Astrocyte (in vitro differentiated cells and primary cell): ENCODE measurements around the gene BARX1. TPM values are rescaled to one million over a fixed set of nuclear protein-coding genes. Genes with fewer than 3 reads are reported as not detected.

Experiments
- DNase-seq: peaks from one replicate; pipeline ENCODE4 v3.0.0-alpha.2; 2010; ENCODE audit warnings: low read depth
- FAIRE-seq: peaks from 2 replicates; lab custom pipeline; 2011; peaks lifted over from hg19 to GRCh38; lab: Jason Lieb, UNC
- H2AFZ ChIP-seq: 2 replicates; pipeline ENCODE4 v1.6.0; 2012; ENCODE audit warnings: low read depth, low read length, inconsistent platforms
- H3K27ac ChIP-seq: 2 replicates; pipeline ENCODE4 v1.5.1; 2011; ENCODE audit warnings: low read depth, low read length, inconsistent platforms
- H3K27me3 ChIP-seq: 2 replicates; pipeline ENCODE4 v1.6.0; 2011; ENCODE audit warnings: low read length, inconsistent platforms; ENCODE audit not compliant: insufficient read depth
- H3K36me3 ChIP-seq: 2 replicates; pipeline ENCODE4 v1.5.1; 2011; ENCODE audit warnings: low read length, inconsistent platforms; ENCODE audit not compliant: insufficient read depth
- H3K4me1 ChIP-seq: 2 replicates; pipeline ENCODE4 v1.5.1; 2011; ENCODE audit warnings: low read length, inconsistent platforms; ENCODE audit not compliant: insufficient read depth
- H3K4me2 ChIP-seq: 2 replicates; pipeline ENCODE4 v1.6.0; 2012; ENCODE audit warnings: low read length, inconsistent platforms
- H3K4me3 ChIP-seq: 2 replicates; pipeline ENCODE4 v1.5.1; 2011; ENCODE audit warnings: low read depth, mild to moderate bottlenecking, low read length, inconsistent platforms; ENCODE audit not compliant: insufficient read depth
- H3K79me2 ChIP-seq: 2 replicates; pipeline ENCODE4 v1.6.0; 2012; ENCODE audit warnings: mild to moderate bottlenecking, low read length, inconsistent platforms; ENCODE audit not compliant: insufficient read depth
- H3K9ac ChIP-seq: 2 replicates; pipeline ENCODE4 v1.6.0; 2012; ENCODE audit warnings: mild to moderate bottlenecking, low read length, inconsistent platforms
- H3K9me3 ChIP-seq: 2 replicates; pipeline ENCODE4 v1.5.1; 2012; ENCODE audit warnings: low read depth, mild to moderate bottlenecking, low read length, inconsistent platforms; ENCODE audit not compliant: insufficient read depth
- H4K20me1 ChIP-seq: 2 replicates; pipeline ENCODE4 v1.6.0; 2012; ENCODE audit warnings: low read length, inconsistent platforms; ENCODE audit not compliant: insufficient read depth
- H3K27ac Mint-ChIP-seq: one replicate; pipeline ENCODE4 v1.8.0; 2021; ENCODE audit warnings: mild to moderate bottlenecking, mixed read lengths; ENCODE audit not compliant: unreplicated experiment
- H3K27me3 Mint-ChIP-seq: one replicate; pipeline ENCODE4 v1.8.0; 2021; ENCODE audit warnings: low read depth, mixed read lengths; ENCODE audit not compliant: unreplicated experiment
- H3K36me3 Mint-ChIP-seq: one replicate; pipeline ENCODE4 v1.8.0; 2021; ENCODE audit warnings: low read depth, mixed read lengths; ENCODE audit not compliant: unreplicated experiment
- H3K4me1 Mint-ChIP-seq: one replicate; pipeline ENCODE4 v1.8.0; 2021; ENCODE audit warnings: low read depth, mixed read lengths; ENCODE audit not compliant: unreplicated experiment
- H3K4me3 Mint-ChIP-seq: one replicate; pipeline ENCODE4 v1.8.0; 2021; ENCODE audit warnings: mild to moderate bottlenecking, moderate library complexity, mixed read lengths; ENCODE audit not compliant: unreplicated experiment
- H3K9me3 Mint-ChIP-seq: one replicate; pipeline ENCODE4 v1.8.0; 2021; ENCODE audit warnings: mild to moderate bottlenecking, mixed read lengths; ENCODE audit not compliant: unreplicated experiment
- EZH2 ChIP-seq: IDR thresholded peaks from 2 replicates; pipeline ENCODE4 v1.6.1; 2012; ENCODE audit warnings: mild to moderate bottlenecking, low read length, inconsistent platforms; ENCODE audit not compliant: insufficient read depth
- total RNA-seq: library from RNA; stranded (reverse); gene quantifications from 2 replicates; pipeline ENCODE4 v1.2.1, GENCODE V29; 2021
- TF ChIP-seq, protein P1 (sequence below): IDR thresholded peaks from 2 replicates; pipeline ENCODE4 v1.5.1; 2011; ENCODE audit warnings: low read depth, mild to moderate bottlenecking, inconsistent platforms, low read length, moderate library complexity; ENCODE audit not compliant: insufficient read depth

Gene BARX1
- total RNA-seq, 1 donor from 2014 or later = 0.73 TPM

DNA sequence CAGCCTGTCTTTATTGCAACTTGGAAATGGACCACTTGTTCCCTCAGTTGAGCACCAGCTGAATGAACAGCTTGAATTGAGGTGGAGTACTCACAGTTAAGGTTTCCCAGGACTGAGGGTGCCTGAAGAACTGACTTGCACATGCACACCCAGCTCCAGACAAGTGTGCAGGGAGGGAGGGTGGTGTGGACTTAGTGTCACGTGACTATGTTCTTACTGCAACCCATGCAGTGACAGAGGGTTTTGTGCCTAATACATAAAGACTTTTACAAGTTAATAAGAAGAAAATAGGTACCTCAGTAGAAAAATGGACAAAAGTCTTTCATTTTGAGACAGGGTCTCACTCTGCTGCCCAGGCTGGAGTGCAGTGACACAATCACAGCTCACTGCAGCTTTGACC, 18.0 kb downstream of the BARX1 start:
- Histone ChIP-seq H3K9me3 (peaks cover 5% of the 10 kb centered on the region), H4K20me1 (no peaks in the 10 kb centered on the region), H3K36me3 (no peaks in the 10 kb centered on the region), H2AFZ (no peak overlapping the region), H3K4me2 (no peak overlapping the region), H3K27me3 (peaks cover 13% of the 10 kb centered on the region), H3K79me2 (no peaks in the 10 kb centered on the region), H3K27ac (no peak overlapping the region), H3K9ac (no peak overlapping the region), H3K4me3 (no peak overlapping the region), H3K4me1 (no peaks in the 10 kb centered on the region)
- FAIRE-seq (no peak), DNase-seq (no peak)
- TF ChIP-seq, protein P1, sequence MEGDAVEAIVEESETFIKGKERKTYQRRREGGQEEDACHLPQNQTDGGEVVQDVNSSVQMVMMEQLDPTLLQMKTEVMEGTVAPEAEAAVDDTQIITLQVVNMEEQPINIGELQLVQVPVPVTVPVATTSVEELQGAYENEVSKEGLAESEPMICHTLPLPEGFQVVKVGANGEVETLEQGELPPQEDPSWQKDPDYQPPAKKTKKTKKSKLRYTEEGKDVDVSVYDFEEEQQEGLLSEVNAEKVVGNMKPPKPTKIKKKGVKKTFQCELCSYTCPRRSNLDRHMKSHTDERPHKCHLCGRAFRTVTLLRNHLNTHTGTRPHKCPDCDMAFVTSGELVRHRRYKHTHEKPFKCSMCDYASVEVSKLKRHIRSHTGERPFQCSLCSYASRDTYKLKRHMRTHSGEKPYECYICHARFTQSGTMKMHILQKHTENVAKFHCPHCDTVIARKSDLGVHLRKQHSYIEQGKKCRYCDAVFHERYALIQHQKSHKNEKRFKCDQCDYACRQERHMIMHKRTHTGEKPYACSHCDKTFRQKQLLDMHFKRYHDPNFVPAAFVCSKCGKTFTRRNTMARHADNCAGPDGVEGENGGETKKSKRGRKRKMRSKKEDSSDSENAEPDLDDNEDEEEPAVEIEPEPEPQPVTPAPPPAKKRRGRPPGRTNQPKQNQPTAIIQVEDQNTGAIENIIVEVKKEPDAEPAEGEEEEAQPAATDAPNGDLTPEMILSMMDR = no peak
- Mint-ChIP-seq H3K4me3 (no peak overlapping the region), H3K36me3 (no peaks in the 10 kb centered on the region), H3K4me1 (no peaks in the 10 kb centered on the region), H3K27me3 (peaks cover 90% of the 10 kb centered on the region), H3K27ac (no peak overlapping the region), H3K9me3 (peaks cover 17% of the 10 kb centered on the region)

- H3K9me3 ChIP-seq = peaks cover 4% of the 10 kb centered on the region
- no peaks in the 10 kb centered on the region for H4K20me1 ChIP-seq
- FAIRE-seq (no peak), DNase-seq (no peak)
- Mint-ChIP-seq H3K9me3 (peaks cover 15% of the 10 kb centered on the region), H3K4me3 (no peak overlapping the region), H3K27me3 (peaks cover 94% of the 10 kb centered on the region), H3K27ac (no peak overlapping the region), H3K4me1 (no peaks in the 10 kb centered on the region), H3K36me3 (no peaks in the 10 kb centered on the region)
- no peak overlapping the region for H2AFZ ChIP-seq
- H3K27me3 ChIP-seq = no peaks in the 10 kb centered on the region
- TF ChIP-seq, protein P1 = no peak
- TF ChIP-seq EZH2 = no peak
- H3K4me2 ChIP-seq = no peak overlapping the region
- no peaks in the 10 kb centered on the region for H3K79me2 ChIP-seq
- H3K27ac ChIP-seq = no peak overlapping the region
- no peak overlapping the region for H3K9ac ChIP-seq
- H3K36me3 ChIP-seq = no peaks in the 10 kb centered on the region
- H3K4me3 ChIP-seq = no peak overlapping the region
- no peaks in the 10 kb centered on the region for H3K4me1 ChIP-seq
Measured at GRCh38 chr9:93931905-93932304, 23.2 kb downstream of the BARX1 start.

GRCh38 chr9:93930070-93930469, 25.1 kb downstream of the BARX1 start:
- peaks cover 12% of the 10 kb centered on the region for H3K9me3 Mint-ChIP-seq
- FAIRE-seq (no peak), DNase-seq (no peak)
- no peaks in the 10 kb centered on the region for H3K4me1 ChIP-seq
- H3K9ac ChIP-seq = no peak overlapping the region
- no peak overlapping the region for H3K27ac ChIP-seq
- H3K4me3 ChIP-seq = no peak overlapping the region
- H3K36me3 ChIP-seq = no peaks in the 10 kb centered on the region
- H3K36me3 Mint-ChIP-seq = no peaks in the 10 kb centered on the region
- H3K79me2 ChIP-seq = no peaks in the 10 kb centered on the region
- H4K20me1 ChIP-seq = no peaks in the 10 kb centered on the region
- H3K27me3 ChIP-seq = no peaks in the 10 kb centered on the region
- no peak overlapping the region for H3K4me3 Mint-ChIP-seq
- H3K27ac Mint-ChIP-seq = no peak overlapping the region
- H3K9me3 ChIP-seq = peaks cover 4% of the 10 kb centered on the region
- no peak overlapping the region for H3K4me2 ChIP-seq
- no peak for TF ChIP-seq EZH2
- TF ChIP-seq, protein P1 = no peak
- H2AFZ ChIP-seq = no peak overlapping the region
- H3K4me1 Mint-ChIP-seq = no peaks in the 10 kb centered on the region
- H3K27me3 Mint-ChIP-seq = peaks cover 91% of the 10 kb centered on the region
